Neural cell (in vitro differentiated cells): ENCODE measurements around the gene EFCAB7.

Experiments
- EP300 ChIP-seq: fragments of 450-650 bp; conservative IDR thresholded peaks from 2 replicates; pipeline ENCODE4 v1.6.1; 2014; ENCODE audit warnings: antibody characterized with exemption, mild to moderate bottlenecking, moderate library complexity; ENCODE audit not compliant: poor library complexity, severe bottlenecking
- EZH2 ChIP-seq: fragments of 200-600, 300-800 bp; shearing (Covaris generic), sonication (generic); IDR thresholded peaks from 2 replicates; pipeline ENCODE4 v1.6.1; 2014; ENCODE audit warnings: antibody characterized with exemption, low read length, borderline replicate concordance, mild to moderate bottlenecking; ENCODE audit not compliant: insufficient read depth, poor library complexity, severe bottlenecking
- MXI1 ChIP-seq: fragments of 450-650 bp; conservative IDR thresholded peaks from 2 replicates; pipeline ENCODE4 v1.6.1; 2014; ENCODE audit warnings: antibody characterized with exemption, mild to moderate bottlenecking; ENCODE audit not compliant: poor library complexity, severe bottlenecking
- POLR2AphosphoS5 ChIP-seq: IDR thresholded peaks from 2 replicates; pipeline ENCODE4 v1.6.1; 2012
- RAD21 ChIP-seq: fragments of 450-650 bp; conservative IDR thresholded peaks from 2 replicates; pipeline ENCODE4 v1.6.1; 2014; ENCODE audit warnings: antibody characterized with exemption, mild to moderate bottlenecking, moderate library complexity
- SMC3 ChIP-seq: fragments of 450-650 bp; conservative IDR thresholded peaks from 2 replicates; pipeline ENCODE4 v1.6.1; 2014; ENCODE audit warnings: antibody characterized with exemption, mild to moderate bottlenecking, moderate library complexity; ENCODE audit not compliant: poor library complexity
- TAF1 ChIP-seq: IDR thresholded peaks from 2 replicates; pipeline ENCODE4 v1.6.1; 2012; ENCODE audit warnings: low read depth
- TF ChIP-seq, protein P1 (sequence below): fragments of 450-650 bp; IDR thresholded peaks from 2 replicates; pipeline ENCODE4 v1.5.1; 2014; ENCODE audit warnings: antibody characterized with exemption, mild to moderate bottlenecking, moderate library complexity; ENCODE audit not compliant: poor library complexity, severe bottlenecking
- TF ChIP-seq, protein P2 (sequence below): IDR thresholded peaks from 2 replicates; pipeline ENCODE4 v1.6.1; 2012; ENCODE audit warnings: borderline replicate concordance

DNA sequence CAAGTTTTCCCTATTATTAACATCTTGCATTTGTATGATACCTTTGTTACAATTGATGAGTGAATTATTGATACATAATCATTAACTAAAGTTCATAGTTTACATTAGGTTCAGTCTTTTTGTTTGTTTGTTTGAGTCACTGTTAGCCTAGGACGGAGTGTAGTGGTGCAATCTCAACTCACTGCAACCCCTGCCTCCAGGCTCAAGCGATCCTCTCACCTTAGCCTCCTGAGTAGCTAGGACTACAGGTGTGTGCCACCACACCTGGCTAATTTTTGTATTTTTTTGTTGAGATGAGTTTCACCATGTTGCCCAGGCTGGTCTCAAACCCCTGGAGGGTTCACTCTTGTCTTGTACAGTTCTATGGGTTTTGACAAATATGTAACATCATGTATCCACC, 36.0 kb downstream of the EFCAB7 start:
- TF ChIP-seq, protein P1, sequence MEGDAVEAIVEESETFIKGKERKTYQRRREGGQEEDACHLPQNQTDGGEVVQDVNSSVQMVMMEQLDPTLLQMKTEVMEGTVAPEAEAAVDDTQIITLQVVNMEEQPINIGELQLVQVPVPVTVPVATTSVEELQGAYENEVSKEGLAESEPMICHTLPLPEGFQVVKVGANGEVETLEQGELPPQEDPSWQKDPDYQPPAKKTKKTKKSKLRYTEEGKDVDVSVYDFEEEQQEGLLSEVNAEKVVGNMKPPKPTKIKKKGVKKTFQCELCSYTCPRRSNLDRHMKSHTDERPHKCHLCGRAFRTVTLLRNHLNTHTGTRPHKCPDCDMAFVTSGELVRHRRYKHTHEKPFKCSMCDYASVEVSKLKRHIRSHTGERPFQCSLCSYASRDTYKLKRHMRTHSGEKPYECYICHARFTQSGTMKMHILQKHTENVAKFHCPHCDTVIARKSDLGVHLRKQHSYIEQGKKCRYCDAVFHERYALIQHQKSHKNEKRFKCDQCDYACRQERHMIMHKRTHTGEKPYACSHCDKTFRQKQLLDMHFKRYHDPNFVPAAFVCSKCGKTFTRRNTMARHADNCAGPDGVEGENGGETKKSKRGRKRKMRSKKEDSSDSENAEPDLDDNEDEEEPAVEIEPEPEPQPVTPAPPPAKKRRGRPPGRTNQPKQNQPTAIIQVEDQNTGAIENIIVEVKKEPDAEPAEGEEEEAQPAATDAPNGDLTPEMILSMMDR, result no peak
- TF ChIP-seq POLR2AphosphoS5 (no peak), EZH2 (no peak), MXI1 (no peak), EP300 (no peak), TAF1 (no peak), SMC3 (no peak), RAD21 (no peak)
- TF ChIP-seq, protein P2, sequence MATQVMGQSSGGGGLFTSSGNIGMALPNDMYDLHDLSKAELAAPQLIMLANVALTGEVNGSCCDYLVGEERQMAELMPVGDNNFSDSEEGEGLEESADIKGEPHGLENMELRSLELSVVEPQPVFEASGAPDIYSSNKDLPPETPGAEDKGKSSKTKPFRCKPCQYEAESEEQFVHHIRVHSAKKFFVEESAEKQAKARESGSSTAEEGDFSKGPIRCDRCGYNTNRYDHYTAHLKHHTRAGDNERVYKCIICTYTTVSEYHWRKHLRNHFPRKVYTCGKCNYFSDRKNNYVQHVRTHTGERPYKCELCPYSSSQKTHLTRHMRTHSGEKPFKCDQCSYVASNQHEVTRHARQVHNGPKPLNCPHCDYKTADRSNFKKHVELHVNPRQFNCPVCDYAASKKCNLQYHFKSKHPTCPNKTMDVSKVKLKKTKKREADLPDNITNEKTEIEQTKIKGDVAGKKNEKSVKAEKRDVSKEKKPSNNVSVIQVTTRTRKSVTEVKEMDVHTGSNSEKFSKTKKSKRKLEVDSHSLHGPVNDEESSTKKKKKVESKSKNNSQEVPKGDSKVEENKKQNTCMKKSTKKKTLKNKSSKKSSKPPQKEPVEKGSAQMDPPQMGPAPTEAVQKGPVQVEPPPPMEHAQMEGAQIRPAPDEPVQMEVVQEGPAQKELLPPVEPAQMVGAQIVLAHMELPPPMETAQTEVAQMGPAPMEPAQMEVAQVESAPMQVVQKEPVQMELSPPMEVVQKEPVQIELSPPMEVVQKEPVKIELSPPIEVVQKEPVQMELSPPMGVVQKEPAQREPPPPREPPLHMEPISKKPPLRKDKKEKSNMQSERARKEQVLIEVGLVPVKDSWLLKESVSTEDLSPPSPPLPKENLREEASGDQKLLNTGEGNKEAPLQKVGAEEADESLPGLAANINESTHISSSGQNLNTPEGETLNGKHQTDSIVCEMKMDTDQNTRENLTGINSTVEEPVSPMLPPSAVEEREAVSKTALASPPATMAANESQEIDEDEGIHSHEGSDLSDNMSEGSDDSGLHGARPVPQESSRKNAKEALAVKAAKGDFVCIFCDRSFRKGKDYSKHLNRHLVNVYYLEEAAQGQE, result no peak
